Loucy (cell line): Measurements from ENCODE around the gene ACTN1.

Experiments used
- H2AFZ ChIP-seq: fragments of 200-600 bp; sonication (generic); 2 replicates; pipeline ENCODE4 v1.6.0; 2016; ENCODE audit warnings: antibody characterized with exemption, mild to moderate bottlenecking, low read length, moderate library complexity
- H3F3A ChIP-seq: fragments of 200-600 bp; 2 replicates; pipeline ENCODE4 v1.6.0; 2016; ENCODE audit warnings: antibody characterized with exemption, low read depth, mild to moderate bottlenecking
- H3K27me3 ChIP-seq: fragments of 200-600 bp; sonication (generic); 2 replicates; pipeline ENCODE4 v1.6.1; 2014; ENCODE audit warnings: low read length, mild to moderate bottlenecking; ENCODE audit not compliant: insufficient read depth, poor library complexity, severe bottlenecking
- H3K36me3 ChIP-seq: fragments of 200-600 bp; sonication (generic); 2 replicates; pipeline ENCODE4 v1.6.1; 2016; ENCODE audit warnings: low read length; ENCODE audit not compliant: insufficient read depth
- H3K4me1 ChIP-seq: fragments of 200-600 bp; sonication (generic); 2 replicates; pipeline ENCODE4 v1.5.1; 2014; ENCODE audit warnings: low read length, mild to moderate bottlenecking; ENCODE audit not compliant: insufficient read depth, poor library complexity, severe bottlenecking
- H3K4me2 ChIP-seq: fragments of 200-600 bp; sonication (generic); 2 replicates; pipeline ENCODE4 v1.6.0; 2014; ENCODE audit warnings: antibody characterized with exemption, low read length, low read depth, mild to moderate bottlenecking; ENCODE audit not compliant: poor library complexity, severe bottlenecking
- H3K4me3 ChIP-seq: fragments of 200-600 bp; sonication (generic); 2 replicates; pipeline ENCODE4 v1.5.1; 2014; ENCODE audit warnings: low read length, mild to moderate bottlenecking, mixed read lengths; ENCODE audit not compliant: poor library complexity, severe bottlenecking
- H3K79me2 ChIP-seq: fragments of 200-600 bp; sonication (generic); 2 replicates; pipeline ENCODE4 v1.6.1; 2014; ENCODE audit warnings: low read length; ENCODE audit not compliant: insufficient read depth
- H3K9ac ChIP-seq: fragments of 200-600 bp; sonication (generic); 2 replicates; pipeline ENCODE4 v1.6.0; 2014; ENCODE audit warnings: mild to moderate bottlenecking, low read depth, low read length, moderate library complexity; ENCODE audit not compliant: poor library complexity, severe bottlenecking
- H3K9me2 ChIP-seq: fragments of 200-600 bp; sonication (generic); replicated peaks from 2 replicates; pipeline ENCODE4 v1.6.1; 2016; ENCODE audit warnings: low read depth, low read length, mixed read lengths
- H3K9me3 ChIP-seq: fragments of 200-600 bp; sonication (generic); 2 replicates; pipeline ENCODE4 v1.6.1; 2014; ENCODE audit warnings: mild to moderate bottlenecking, antibody characterized with exemption, low read length, low read depth; ENCODE audit not compliant: insufficient read depth
- H4K20me1 ChIP-seq: fragments of 200-600 bp; sonication (generic); 2 replicates; pipeline ENCODE4 v1.6.0; 2014; ENCODE audit warnings: antibody characterized with exemption, low read length, mild to moderate bottlenecking; ENCODE audit not compliant: insufficient read depth, poor library complexity, severe bottlenecking
- CTCF ChIP-seq: fragments of 200-600 bp; sonication (generic); conservative IDR thresholded peaks from 2 replicates; pipeline ENCODE4 v1.5.1; 2014; ENCODE audit warnings: mild to moderate bottlenecking, antibody characterized with exemption, low read length
- EZH2phosphoT487 ChIP-seq: fragments of 200-600 bp; IDR thresholded peaks from 2 replicates; pipeline ENCODE4 v1.6.1; 2018; ENCODE audit warnings: antibody characterized with exemption, mild to moderate bottlenecking, moderate library complexity, borderline replicate concordance

Gene ACTN1

GRCh38 chr14:68971411-68972035 is 7.6 kb downstream of the ACTN1 start:
- Histone ChIP-seq H4K20me1 (peaks cover 80% of the 10 kb centered on the region), H3K27me3 (no peaks in the 10 kb centered on the region), H3K36me3 (peaks cover 21% of the 10 kb centered on the region), H2AFZ (no peak overlapping the region), H3K79me2 (peaks cover 100% of the 10 kb centered on the region), H3K4me2 (peak overlapping the region; percentile 68), H3K9ac (no peak overlapping the region), H3K9me2 (no peaks in the 10 kb centered on the region), H3K4me1 (peaks cover 68% of the 10 kb centered on the region), H3K9me3 (no peaks in the 10 kb centered on the region; the same call in 1 of the 2 replicates), H3K4me3 (peak overlapping the region; percentile 59), H3F3A (0 out of 2 replicates have a peak, but pooled peaks cover 5% of the 10 kb centered on the region)
- TF ChIP-seq CTCF (no peak), EZH2phosphoT487 (no peak)

GRCh38 chr14:68970736-68971135 is 8.4 kb downstream of the ACTN1 start:
- H3K9me3 ChIP-seq: no peaks in the 10 kb centered on the region; the same call in 1 of the 2 replicates
- peak overlapping the region; percentile 23 for H3K9ac ChIP-seq
- H3K27me3 ChIP-seq: no peaks in the 10 kb centered on the region
- H3K9me2 ChIP-seq: no peaks in the 10 kb centered on the region
- H3K36me3 ChIP-seq: peaks cover 21% of the 10 kb centered on the region
- no peak overlapping the region for H2AFZ ChIP-seq
- H3K4me1 ChIP-seq: peaks cover 60% of the 10 kb centered on the region
- peak overlapping the region; percentile 59 for H3K4me3 ChIP-seq
- TF ChIP-seq CTCF: no peak
- TF ChIP-seq EZH2phosphoT487: no peak
- H3K4me2 ChIP-seq: peak overlapping the region; percentile 68
- H4K20me1 ChIP-seq: peaks cover 79% of the 10 kb centered on the region
- 0 out of 2 replicates have a peak, but pooled peaks cover 5% of the 10 kb centered on the region for H3F3A ChIP-seq
- H3K79me2 ChIP-seq: peaks cover 100% of the 10 kb centered on the region

GRCh38 chr14:68970038-68970612 is 9.0 kb downstream of the ACTN1 start:
- H3K4me3 ChIP-seq: peak overlapping the region; percentile 59
- H2AFZ ChIP-seq: no peak overlapping the region
- H3K9me3 ChIP-seq: no peaks in the 10 kb centered on the region; the same call in 1 of the 2 replicates
- peaks cover 79% of the 10 kb centered on the region for H4K20me1 ChIP-seq
- peaks cover 20% of the 10 kb centered on the region for H3K36me3 ChIP-seq
- H3K4me1 ChIP-seq: peaks cover 54% of the 10 kb centered on the region
- no peaks in the 10 kb centered on the region for H3K9me2 ChIP-seq
- TF ChIP-seq CTCF: no peak
- TF ChIP-seq EZH2phosphoT487: no peak
- H3K9ac ChIP-seq: peak overlapping the region; percentile 23
- no peaks in the 10 kb centered on the region for H3K27me3 ChIP-seq
- H3K79me2 ChIP-seq: peaks cover 100% of the 10 kb centered on the region
- H3F3A ChIP-seq: 0 out of 2 replicates have a peak, but pooled peaks cover 5% of the 10 kb centered on the region
- H3K4me2 ChIP-seq: peak overlapping the region; percentile 68
